Measurements from ENCODE around the gene FAM81B.

- TF ChIP-seq RAD21 (IDR thresholded peaks at IDR 0.05; ENCODE audit: low read length) (no peak), FOXJ3 (CRISPR knock-in tag; IDR thresholded peaks at IDR 0.05) (no peak), CTCF (IDR thresholded peaks at IDR 0.05) (no peak), RFX5 (IDR thresholded peaks at IDR 0.05; ENCODE audit: low read length) (no peak), EP300 (IDR thresholded peaks at IDR 0.05; ENCODE audit: borderline replicate concordance in 1 of 2, low read depth in 1 of 2, low read length in 1 of 2) (0 out of 4 replicates have a peak, but pooled peaks of 1 of the 2 experiments have one; percentile 16)
These were observed 15.4 kb downstream of the FAM81B start for GRCh38 chr5:95406426-95407090.

Measured in SK-N-SH (cell line).